Medulla oblongata (tissue), 1 donor: ENCODE results near the gene HEATR5A.
"Not testable (repeated sequence)": the region's sequence is repeated elsewhere in the genome, so short reads cannot be mapped to it uniquely, and the experiment has no call there.

Experiments
- DNase-seq: peaks from one replicate; pipeline ENCODE4 v3.0.0-alpha.2; 2015; ENCODE audit errors: extremely low spot score

HEATR5A gene

DNA sequence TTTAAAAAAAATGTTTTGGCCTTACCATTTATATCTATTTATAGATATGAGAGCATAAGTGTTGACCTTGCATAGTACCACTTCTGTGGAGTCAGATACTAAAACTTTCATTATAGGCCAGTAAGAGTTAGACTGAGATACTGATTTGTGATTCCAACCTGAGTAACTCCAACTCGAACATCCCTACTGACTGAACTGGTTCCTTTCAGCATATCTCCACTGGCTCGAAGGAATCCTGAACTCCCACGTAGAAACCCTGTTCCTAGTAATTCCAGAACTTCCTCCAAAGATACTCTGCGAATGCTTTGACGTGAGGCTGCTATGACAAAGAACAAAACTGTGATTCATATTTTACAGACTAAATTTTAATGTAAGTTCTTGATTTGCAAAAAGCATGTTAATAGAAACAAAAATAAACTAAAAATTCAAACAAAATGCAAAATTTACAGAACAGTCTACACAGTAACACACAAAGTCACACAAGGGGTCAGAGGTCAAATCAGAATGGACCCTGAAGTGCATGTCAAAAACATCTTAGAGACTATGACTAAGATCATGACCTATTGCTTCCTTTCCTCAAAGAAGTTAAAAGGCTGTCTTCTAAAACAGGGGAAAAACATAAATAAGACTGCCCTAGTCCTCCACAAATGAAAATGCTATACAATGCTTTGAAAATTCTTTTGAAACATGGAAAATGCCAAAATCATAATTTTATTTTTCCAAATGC lies 31.5 kb downstream of the HEATR5A start:
- no peak for DNase-seq

DNA sequence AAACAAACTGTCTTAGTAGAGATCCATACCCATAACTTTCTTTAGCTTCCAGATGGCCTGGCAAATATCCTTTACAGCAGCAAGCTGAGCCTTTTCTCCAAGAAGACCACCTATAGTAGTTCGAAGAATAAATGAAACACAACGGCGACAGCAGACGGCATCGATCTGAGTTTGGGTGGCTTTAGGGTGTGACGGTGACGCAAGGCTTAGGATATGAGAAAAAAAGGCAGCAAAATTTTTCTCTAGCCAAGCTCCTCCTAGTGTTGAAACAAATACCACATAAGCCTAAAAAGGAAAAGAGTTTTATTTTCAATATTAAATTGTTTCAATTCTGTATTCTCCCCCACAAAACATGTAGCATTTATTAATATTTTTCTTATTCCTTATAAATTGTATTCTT lies 33.3 kb downstream of the HEATR5A start:
- DNase-seq, result no peak

- DNase-seq, result no peak
Observed at GRCh38 chr14:31386271-31386670, 34.1 kb downstream of the HEATR5A start.

DNA sequence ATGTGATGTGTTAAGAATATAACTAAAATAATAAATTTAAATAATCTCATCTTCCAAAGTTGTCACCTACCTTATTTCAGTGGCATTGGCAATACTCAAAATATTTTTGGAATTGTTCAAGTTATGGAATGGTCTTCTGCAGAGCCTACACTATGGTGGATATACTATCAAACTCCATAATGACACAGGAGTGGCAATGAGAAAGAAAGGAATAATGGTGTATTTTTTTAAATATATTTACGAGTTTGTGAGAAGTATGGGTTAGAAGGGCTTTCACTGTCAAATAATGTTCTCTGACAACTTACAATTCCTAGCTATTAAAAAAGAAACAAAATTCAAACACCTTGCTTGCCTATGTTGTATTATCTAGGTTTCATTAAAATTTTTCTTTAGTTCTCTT lies 38.1 kb downstream of the HEATR5A start:
- DNase-seq, result no peak

- DNase-seq, result no peak
Observed at GRCh38 chr14:31380106-31380505, 40.2 kb downstream of the HEATR5A start.

DNA sequence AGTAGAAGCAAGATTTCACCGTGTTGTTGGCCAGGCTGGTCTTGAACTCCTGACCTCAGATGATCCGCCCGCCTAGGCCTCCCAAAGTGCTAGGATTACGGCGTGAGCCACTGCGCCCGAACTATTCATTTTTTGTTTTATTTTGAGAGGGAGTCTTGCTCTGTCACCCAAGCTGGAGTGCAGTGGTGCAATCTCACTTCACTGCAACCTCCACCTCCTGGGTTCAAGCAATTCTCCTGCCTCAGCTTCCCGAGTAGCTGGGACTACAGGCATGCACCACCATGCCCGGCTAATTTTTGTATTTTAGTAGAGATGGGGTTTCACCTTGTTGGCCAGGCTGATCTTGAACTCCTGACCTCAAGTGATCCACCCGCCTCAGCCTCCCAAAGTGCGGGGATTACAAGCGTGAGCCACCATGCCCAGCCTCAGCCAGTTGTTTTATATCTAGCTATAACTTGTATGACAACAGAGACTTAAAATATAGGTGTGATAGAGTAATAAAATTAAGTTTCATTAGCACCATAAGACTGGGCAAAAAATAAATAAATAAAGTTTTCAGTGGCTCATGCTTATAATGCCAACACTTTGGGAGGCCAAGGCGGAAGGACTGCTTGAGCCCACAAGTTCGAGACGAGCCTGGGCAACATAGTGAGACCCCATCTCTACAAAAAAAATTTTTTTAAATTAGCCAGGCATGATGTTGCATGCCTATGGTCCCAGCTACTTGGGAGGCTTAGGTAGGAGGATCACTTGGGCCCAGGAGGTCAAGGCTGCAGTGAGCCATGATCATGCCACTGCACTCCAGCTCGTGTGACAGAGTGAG lies 41.0 kb downstream of the HEATR5A start:
- not testable (repeated sequence) for DNase-seq

GRCh38 chr14:31377433-31377832 lies 42.9 kb downstream of the HEATR5A start:
- DNase-seq, result no peak

DNA sequence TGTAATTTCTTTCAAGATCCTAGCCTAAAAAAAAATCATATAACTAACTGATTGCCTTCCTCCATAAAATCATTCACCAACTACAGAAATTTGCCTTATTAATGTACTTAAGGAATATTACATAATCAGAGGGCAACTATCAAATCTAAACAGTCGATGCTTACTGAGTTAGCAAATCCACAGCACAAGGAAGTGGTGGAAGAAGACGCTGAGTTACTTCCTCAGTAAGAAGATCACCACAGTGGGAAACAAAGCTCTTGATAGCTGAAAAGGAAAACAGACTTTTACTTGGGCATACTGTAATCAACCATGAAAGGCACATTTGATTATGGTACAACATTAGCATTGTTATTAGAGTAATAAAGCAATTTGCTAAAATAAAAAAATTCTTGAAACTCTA lies 48.7 kb downstream of the HEATR5A start:
- no peak for DNase-seq

DNA sequence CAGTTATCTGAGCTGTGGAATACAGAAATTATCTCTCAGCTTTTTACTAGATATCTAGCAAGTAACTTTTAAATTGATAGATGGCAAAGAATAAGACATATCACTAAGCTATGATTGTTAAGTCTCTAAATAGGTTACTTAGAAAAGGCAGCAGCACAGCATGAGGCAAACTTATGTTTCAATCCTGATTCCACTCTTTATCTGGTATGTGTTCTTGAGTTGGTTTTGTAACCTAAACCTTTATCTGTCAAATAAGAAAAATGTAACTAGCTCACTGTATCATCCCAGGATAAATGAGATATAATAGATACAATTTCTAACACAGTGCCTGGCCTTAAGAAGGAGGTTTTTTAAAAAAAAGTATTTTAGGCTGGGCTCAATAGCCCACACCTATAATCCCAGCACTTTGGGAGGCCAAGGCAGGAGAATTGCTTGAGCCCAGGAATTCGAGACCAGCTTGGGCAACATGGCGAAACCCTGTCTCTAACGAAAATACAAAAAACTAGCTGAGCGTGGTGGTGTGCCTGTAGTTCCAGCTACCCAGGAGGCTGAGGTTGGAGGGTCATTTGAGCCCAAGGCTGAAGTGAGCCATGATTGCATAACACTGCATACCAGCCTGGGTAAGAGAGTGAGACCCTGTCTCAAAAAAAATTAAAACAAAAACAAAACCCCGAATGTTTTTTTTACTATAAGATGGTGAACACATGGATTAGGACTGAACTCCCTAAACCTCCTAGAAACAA lies 56.8 kb downstream of the HEATR5A start:
- DNase-seq, result no peak

DNA sequence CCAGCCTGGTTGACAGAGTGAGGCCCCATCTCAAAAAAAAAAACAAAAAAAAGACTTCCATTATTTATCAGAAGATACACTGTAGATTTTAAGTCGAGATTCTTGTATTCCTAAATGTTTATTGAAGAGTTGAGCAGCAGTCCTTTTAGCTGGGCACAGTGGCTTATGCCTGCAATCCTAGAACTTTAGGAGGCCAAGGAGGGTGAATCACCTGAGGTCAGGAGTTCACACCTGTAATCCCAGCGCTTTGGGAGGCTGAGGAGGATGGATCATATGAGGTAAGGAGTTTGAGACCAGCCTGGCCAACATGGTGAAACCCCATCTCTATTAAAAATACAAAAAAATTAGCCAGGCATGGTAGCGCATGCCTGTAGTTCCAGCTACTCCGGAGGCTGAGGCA lies 57.6 kb downstream of the HEATR5A start:
- DNase-seq, result no peak

GRCh38 chr14:31361761-31362160 lies 58.6 kb downstream of the HEATR5A start:
- DNase-seq, result not testable (repeated sequence)

DNA sequence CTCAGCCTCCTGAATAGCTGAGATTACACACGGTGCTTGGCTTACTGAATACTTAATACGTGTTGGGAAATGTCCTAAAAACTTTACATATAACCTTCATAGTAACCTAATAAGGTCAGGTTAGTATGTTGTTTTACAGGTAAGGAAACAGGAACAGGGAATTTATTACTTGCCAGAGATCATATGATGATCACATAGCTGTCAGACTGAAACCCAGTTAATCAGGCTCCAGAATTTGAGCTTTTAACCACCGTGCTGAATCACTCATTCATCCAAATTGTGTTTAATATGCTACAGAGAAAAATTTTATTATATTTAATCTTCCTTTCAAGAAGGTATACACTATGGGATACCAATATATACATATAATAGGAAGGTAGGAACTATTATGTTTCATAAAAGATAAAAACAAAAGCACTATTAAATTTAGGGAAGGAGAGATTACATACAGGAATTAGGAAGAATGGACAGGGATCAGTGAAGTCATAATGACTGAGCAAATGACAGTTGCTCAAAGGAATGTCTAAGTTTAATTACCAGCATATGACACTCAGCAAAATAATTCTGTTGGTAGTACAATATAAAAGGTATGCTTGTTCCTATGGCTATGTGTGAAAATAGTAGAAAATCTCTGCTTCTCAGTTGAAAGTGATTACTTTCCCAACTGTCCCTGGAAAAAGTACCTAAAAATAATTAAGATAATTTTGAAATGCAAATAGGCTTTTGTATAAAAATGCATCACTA lies 59.3 kb downstream of the HEATR5A start:
- no peak for DNase-seq

DNA sequence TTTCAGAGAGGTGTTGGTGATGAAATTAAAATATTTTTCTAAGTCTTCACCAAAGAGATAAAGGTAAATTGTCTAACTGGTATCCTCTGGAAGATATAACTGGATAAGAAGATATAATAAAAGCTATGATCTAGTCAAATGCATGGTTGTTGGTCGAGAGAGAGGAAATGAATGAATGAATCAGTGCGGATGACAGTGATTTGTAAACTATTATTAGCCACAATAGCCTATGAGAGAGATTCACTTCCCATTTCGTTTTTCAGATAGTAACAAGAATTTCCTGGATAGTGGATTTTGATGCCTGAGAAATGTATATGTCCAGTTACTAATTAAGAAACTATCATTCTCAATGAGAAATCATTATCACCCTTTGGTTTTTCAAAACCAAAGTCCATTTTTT lies 63.1 kb downstream of the HEATR5A start:
- DNase-seq, result no peak

DNA sequence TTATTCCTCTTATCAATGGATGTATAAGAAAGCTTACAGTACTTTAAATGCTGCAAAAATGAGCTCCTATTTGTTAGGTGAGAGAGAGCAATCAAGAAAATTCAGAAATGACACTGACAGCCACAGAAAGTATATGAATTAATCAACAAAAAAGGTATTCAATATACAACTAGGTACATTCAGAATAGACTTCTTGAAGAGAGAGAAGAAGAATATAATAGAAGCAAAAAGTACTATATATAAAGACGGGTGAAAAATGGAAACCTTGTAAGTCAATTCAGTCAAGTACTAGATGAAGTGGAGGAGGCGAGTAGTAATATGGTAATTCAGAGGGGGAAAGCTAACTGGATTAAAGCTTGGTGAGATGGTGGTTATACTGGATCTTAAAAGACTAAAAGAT lies 74.3 kb downstream of the HEATR5A start:
- DNase-seq, result no peak

GRCh38 chr14:31341280-31341679 lies 79.1 kb downstream of the HEATR5A start:
- DNase-seq, result no peak

- no peak for DNase-seq
Observed at GRCh38 chr14:31340297-31341063, 79.9 kb downstream of the HEATR5A start.

GRCh38 chr14:31339743-31340142 lies 80.6 kb downstream of the HEATR5A start:
- no peak for DNase-seq

GRCh38 chr14:31337331-31337730 lies 83.0 kb downstream of the HEATR5A start:
- DNase-seq, result no peak

DNA sequence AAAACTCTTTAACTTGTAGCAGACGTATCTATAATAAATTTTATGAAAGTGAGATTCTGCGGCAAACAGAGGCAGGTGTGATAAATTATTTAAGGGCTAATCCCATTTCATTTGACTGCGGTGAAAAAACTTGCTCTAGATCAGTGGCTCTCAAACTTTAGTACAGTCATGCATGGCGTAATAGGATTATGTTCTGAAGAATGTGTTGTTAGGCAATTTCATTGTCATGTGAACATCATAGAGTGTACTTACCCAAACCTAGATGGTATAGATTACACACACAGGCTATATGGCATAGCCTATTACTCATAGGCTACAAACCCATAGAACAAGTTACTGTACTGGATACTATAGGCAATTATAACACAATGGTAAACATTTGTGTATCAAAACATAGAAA lies 83.7 kb downstream of the HEATR5A start:
- DNase-seq, result no peak

GRCh38 chr14:31331395-31331794 lies 89.0 kb downstream of the HEATR5A start:
- not testable (repeated sequence) for DNase-seq
